GM12878 (cell line): ENCODE results near the gene HSPBP1. TPM values are rescaled to one million over a fixed set of nuclear protein-coding genes. Genes with fewer than 3 reads are reported as not detected.

Experiments used
- ATAC-seq: fragments of 200-7000 bp; cut with Tn5 transposase; 3 replicates; pipeline ENCODE4 v1.9.1; 2020; ENCODE audit warnings: mild to moderate bottlenecking, moderate library complexity
- BruUV-seq: library from RNA; stranded (reverse); fragments of 400-500 nt; replicated peaks from 2 replicates; lab custom pipeline; 2021; lab: Mats Ljungman, UMichigan
- CTCF ChIA-PET: fragments of 300-600 bp; sonication (Branson Sonifier 250); formaldehyde crosslinking; extraction: SDS; loops from one replicate; lab custom pipeline; 2021; ENCODE audit warnings: inconsistent platforms; lab: Yijun Ruan, JAX
- POLR2A ChIA-PET: fragments of 350-600 bp; formaldehyde crosslinking; extraction: SDS; loops from one replicate; lab custom pipeline; 2021; ENCODE audit warnings: inconsistent platforms; lab: Charles Lee
- RAD21 ChIA-PET: fragments of 300-600 bp; sonication (Branson Sonifier 250); formaldehyde crosslinking; loops from one replicate; lab custom pipeline; 2023; ENCODE audit warnings: antibody characterized with exemption; ENCODE audit not compliant: unreplicated experiment; lab: Charles Lee
- SMC1A ChIA-PET: fragments of 300-600 bp; sonication (Branson Sonifier 250); formaldehyde crosslinking; loops from one replicate; lab custom pipeline; 2023; ENCODE audit not compliant: unreplicated experiment, uncharacterized antibody; lab: Charles Lee
- DNase-seq: peaks from one replicate; pipeline ENCODE4 v3.0.0-alpha.2; 2011; ENCODE audit warnings: low read depth, low spot score
- FAIRE-seq: peaks from 3 replicates; lab custom pipeline; 2011; peaks lifted over from hg19 to GRCh38; lab: Jason Lieb, UNC
- H2AFZ ChIP-seq: 2 replicates; pipeline ENCODE4 v1.6.0; 2011; ENCODE audit warnings: low read depth, low read length, control low read depth; ENCODE audit not compliant: control insufficient read depth
- H3K27ac ChIP-seq: 2 replicates; pipeline ENCODE4 v1.5.1; 2011; ENCODE audit warnings: control low read depth; ENCODE audit not compliant: control insufficient read depth, insufficient read depth
- H3K27me3 ChIP-seq, 2 experiments: replicated peaks in 1 of 2; 2 replicates each; pipeline versions ENCODE4 v1.6.0 to v1.6.1; 2011; ENCODE audit warnings: low read length in 1 of 2; ENCODE audit not compliant: control insufficient read depth in 2 of 2, insufficient read depth in 2 of 2
- H3K36me3 ChIP-seq, 2 experiments: 2 replicates each; pipeline ENCODE4 v1.5.1; 2011; ENCODE audit warnings: low read length in 1 of 2; ENCODE audit not compliant: control insufficient read depth in 2 of 2, insufficient read depth in 2 of 2
- H3K4me1 ChIP-seq: 2 replicates; pipeline ENCODE4 v1.6.1; 2011; ENCODE audit warnings: mild to moderate bottlenecking, low read length, moderate library complexity, mixed read lengths; ENCODE audit not compliant: control insufficient read depth, insufficient read depth
- H3K4me2 ChIP-seq: 2 replicates; pipeline ENCODE4 v1.6.0; 2011; ENCODE audit warnings: control low read depth; ENCODE audit not compliant: control insufficient read depth, insufficient read depth
- H3K4me3 ChIP-seq: fragments of 200-600 bp; sonication (generic); 2 replicates; pipeline ENCODE4 v1.5.1; 2016
- H3K79me2 ChIP-seq: 2 replicates; pipeline ENCODE4 v1.6.0; 2011; ENCODE audit warnings: low read length; ENCODE audit not compliant: control insufficient read depth, insufficient read depth
- H3K9ac ChIP-seq: 2 replicates; pipeline ENCODE4 v1.8.0; 2011; ENCODE audit warnings: low read length, control low read depth, mixed read lengths; ENCODE audit not compliant: control insufficient read depth, insufficient read depth
- H3K9me3 ChIP-seq: replicated peaks from 3 replicates; pipeline ENCODE4 v1.5.1; 2011; ENCODE audit warnings: mild to moderate bottlenecking, low read length; ENCODE audit not compliant: control insufficient read depth, insufficient read depth
- H4K20me1 ChIP-seq: 2 replicates; pipeline ENCODE4 v1.6.0; 2011; ENCODE audit not compliant: control insufficient read depth, insufficient read depth
- BACH1 ChIP-seq: fragments of 450-650 bp; IDR thresholded peaks from 2 replicates; pipeline ENCODE4 v1.6.1; 2017; ENCODE audit warnings: mild to moderate bottlenecking, borderline replicate concordance
- GATAD2B ChIP-seq: fragments of 450-650 bp; conservative IDR thresholded peaks from 2 replicates; pipeline ENCODE4 v1.6.1; 2017; ENCODE audit warnings: low read depth, mild to moderate bottlenecking, moderate library complexity
- NR2C1 ChIP-seq: fragments of 450-650 bp; IDR thresholded peaks from 2 replicates; pipeline ENCODE4 v1.6.1; 2017; ENCODE audit warnings: antibody characterized with exemption, mild to moderate bottlenecking, moderate library complexity
- NR2F1 ChIP-seq: fragments of 450-650 bp; conservative IDR thresholded peaks from 2 replicates; pipeline ENCODE4 v1.6.1; 2017; ENCODE audit warnings: mild to moderate bottlenecking
- POLR2AphosphoS2 ChIP-seq: IDR thresholded peaks from 2 replicates; pipeline ENCODE4 v1.6.1; 2011; ENCODE audit warnings: low read depth, mild to moderate bottlenecking, low read length, improper control_type of control experiment, moderate library complexity
- POU2F2 ChIP-seq: IDR thresholded peaks from 3 replicates; pipeline ENCODE4 v1.6.1; 2011; ENCODE audit warnings: low read depth, mild to moderate bottlenecking, low read length, borderline replicate concordance
- RBBP5 ChIP-seq: fragments of 200-600 bp; sonication (generic); conservative IDR thresholded peaks from 2 replicates; pipeline ENCODE4 v1.6.1; 2016
- SMC3 ChIP-seq: IDR thresholded peaks from 2 replicates; pipeline ENCODE4 v1.6.1; 2011; ENCODE audit warnings: low read length, improper control_type of control experiment, borderline replicate concordance
- TBL1XR1 ChIP-seq: IDR thresholded peaks from 2 replicates; pipeline ENCODE4 v1.6.1; 2012; ENCODE audit warnings: low read depth, low read length, improper control_type of control experiment
- ZNF207 ChIP-seq: fragments of 450-650 bp; IDR thresholded peaks from 2 replicates; pipeline ENCODE4 v1.6.1; 2014; ENCODE audit warnings: antibody characterized with exemption, mild to moderate bottlenecking, borderline replicate concordance
- ZNF384 ChIP-seq: IDR thresholded peaks from 2 replicates; pipeline ENCODE4 v1.6.1; 2012; ENCODE audit warnings: low read depth, mild to moderate bottlenecking, low read length, improper control_type of control experiment, borderline replicate concordance
- ZNF622 ChIP-seq: fragments of 450-650 bp; IDR thresholded peaks from 2 replicates; pipeline ENCODE4 v1.6.1; 2017; ENCODE audit warnings: mild to moderate bottlenecking, inconsistent platforms
- WGBS: methylation state at CpG from one replicate; pipeline ENCODE4 v1.1.6; 2016; ENCODE audit warnings: low lambda C conversion rate; ENCODE audit not compliant: insufficient replicate concordance, insufficient coverage; ENCODE audit errors: missing lambda C conversion rate; 5-methylcytosine and 5-hydroxymethylcytosine counted together
- in situ Hi-C: fragments of 300-500 bp; cut with MboI; formaldehyde crosslinking; loops from 9 replicates; pipeline ENCODE4 v1.14.3; 2018; ENCODE audit warnings: mixed read lengths
- intact Hi-C: fragments of 100-400 bp; cut with micrococcal nuclease; formaldehyde crosslinking; loops from one replicate; pipeline ENCODE4 v1.14.2; 2022; ENCODE audit not compliant: unreplicated experiment
- polyA plus RNA-seq, 11 experiments: library from polyadenylated mRNA; depleted of rRNA in 4 of 11; unstranded in 6 of 11; stranded (reverse) in 5 of 11; fragments of >200 nt; fragmentation: Nextera tagmentation in 4 of 11; fragmentation: Illumina TruSeq in 1 of 11; extraction: Ambion mirVana in 4 of 11; extraction: Trizol in 1 of 11; gene quantifications; 1 replicate in 1 of 11; 2 replicates in 10 of 11; pipeline versions ENCODE4 v1.2.1 to v1.2.3, GENCODE V29; 2011 to 2016; ENCODE audit warnings: inconsistent platforms in 2 of 11, missing spikeins in 2 of 11, low read depth in 1 of 11
- total RNA-seq, 4 experiments: library from RNA; depleted of rRNA in 3 of 4; stranded (reverse); fragments of >200 nt in 3 of 4; fragmentation: Illumina TruSeq in 1 of 4; extraction: Trizol in 1 of 4; gene quantifications; 2 replicates each; pipeline versions ENCODE4 v1.2.1 to v1.2.3, GENCODE V29; 2013 to 2021
- TF ChIP-seq, protein P1 (sequence below): fragments of 450-650 bp; conservative IDR thresholded peaks from 2 replicates; pipeline ENCODE4 v1.6.1; 2017; ENCODE audit warnings: mild to moderate bottlenecking, moderate library complexity
- TF ChIP-seq, protein P2 (sequence below): fragments of 450-650 bp; IDR thresholded peaks from 2 replicates; pipeline ENCODE4 v1.6.1; 2017; ENCODE audit warnings: low read depth, mild to moderate bottlenecking, moderate library complexity
- TF ChIP-seq, protein P3 (sequence below): IDR thresholded peaks from 2 replicates; pipeline ENCODE4 v1.6.1; 2012; ENCODE audit warnings: mild to moderate bottlenecking, low read depth, low read length

Gene HSPBP1
- total and polyA plus RNA-seq, 10 of the 15 experiments (the other 5 are each of a cell fraction or from before 2014, with no cell fraction given), result 0.18 to 83.3 (median 23.0) TPM

DNA sequence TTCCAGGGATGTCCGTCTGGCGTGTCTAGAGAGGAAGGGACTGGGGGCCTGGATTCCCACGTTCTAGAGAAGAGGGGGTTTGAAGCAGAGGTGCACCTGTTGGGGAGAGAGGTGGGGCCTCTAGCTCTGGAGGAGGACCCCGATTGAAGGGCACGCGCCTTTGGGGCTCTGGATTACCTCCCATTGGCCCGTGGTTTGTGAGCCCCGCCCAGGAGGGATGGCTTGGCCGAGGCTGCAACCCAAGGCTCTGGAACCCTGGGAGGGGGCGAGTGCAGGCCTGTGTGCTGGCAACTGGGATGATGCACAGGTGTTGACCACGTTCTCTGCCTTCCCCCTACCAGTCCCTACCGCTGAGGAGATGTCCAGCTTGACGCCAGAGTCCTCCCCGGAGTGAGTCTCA, 25.1 kb upstream of the HSPBP1 start:
- in situ Hi-C loops, result no loop called here
- Histone ChIP-seq H3K27me3 (no peaks in the 10 kb centered on the region), H3K36me3 (no peaks in the 10 kb centered on the region), H3K4me1 (peaks cover 3% of the 10 kb centered on the region; the same call in 1 of the 2 replicates), H3K9me3 (no peaks in the 10 kb centered on the region), H2AFZ (no peak overlapping the region), H3K27ac (no peak overlapping the region), H4K20me1 (no peaks in the 10 kb centered on the region; the same call in 1 of the 2 replicates), H3K9ac (no peak overlapping the region), H3K79me2 (no peaks in the 10 kb centered on the region), H3K4me3 (no peak overlapping the region), H3K4me2 (no peak overlapping the region)
- RAD21 ChIA-PET, result no interaction called here
- SMC1A ChIA-PET, result no interaction called here
- ATAC-seq (no peak), FAIRE-seq (no peak), DNase-seq (no peak)
- POLR2A ChIA-PET, result interaction anchor here (0.5 kb wide), 1 partner anchor 34 kb away, joined by 6 read pairs; no protein-coding TSS in a partner anchor
- no peak for TF ChIP-seq ZNF207
- TF ChIP-seq TBL1XR1, result no peak
- TF ChIP-seq BACH1, result no peak
- TF ChIP-seq, protein P1, sequence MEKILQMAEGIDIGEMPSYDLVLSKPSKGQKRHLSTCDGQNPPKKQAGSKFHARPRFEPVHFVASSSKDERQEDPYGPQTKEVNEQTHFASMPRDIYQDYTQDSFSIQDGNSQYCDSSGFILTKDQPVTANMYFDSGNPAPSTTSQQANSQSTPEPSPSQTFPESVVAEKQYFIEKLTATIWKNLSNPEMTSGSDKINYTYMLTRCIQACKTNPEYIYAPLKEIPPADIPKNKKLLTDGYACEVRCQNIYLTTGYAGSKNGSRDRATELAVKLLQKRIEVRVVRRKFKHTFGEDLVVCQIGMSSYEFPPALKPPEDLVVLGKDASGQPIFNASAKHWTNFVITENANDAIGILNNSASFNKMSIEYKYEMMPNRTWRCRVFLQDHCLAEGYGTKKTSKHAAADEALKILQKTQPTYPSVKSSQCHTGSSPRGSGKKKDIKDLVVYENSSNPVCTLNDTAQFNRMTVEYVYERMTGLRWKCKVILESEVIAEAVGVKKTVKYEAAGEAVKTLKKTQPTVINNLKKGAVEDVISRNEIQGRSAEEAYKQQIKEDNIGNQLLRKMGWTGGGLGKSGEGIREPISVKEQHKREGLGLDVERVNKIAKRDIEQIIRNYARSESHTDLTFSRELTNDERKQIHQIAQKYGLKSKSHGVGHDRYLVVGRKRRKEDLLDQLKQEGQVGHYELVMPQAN, result no peak
- TF ChIP-seq, protein P2, sequence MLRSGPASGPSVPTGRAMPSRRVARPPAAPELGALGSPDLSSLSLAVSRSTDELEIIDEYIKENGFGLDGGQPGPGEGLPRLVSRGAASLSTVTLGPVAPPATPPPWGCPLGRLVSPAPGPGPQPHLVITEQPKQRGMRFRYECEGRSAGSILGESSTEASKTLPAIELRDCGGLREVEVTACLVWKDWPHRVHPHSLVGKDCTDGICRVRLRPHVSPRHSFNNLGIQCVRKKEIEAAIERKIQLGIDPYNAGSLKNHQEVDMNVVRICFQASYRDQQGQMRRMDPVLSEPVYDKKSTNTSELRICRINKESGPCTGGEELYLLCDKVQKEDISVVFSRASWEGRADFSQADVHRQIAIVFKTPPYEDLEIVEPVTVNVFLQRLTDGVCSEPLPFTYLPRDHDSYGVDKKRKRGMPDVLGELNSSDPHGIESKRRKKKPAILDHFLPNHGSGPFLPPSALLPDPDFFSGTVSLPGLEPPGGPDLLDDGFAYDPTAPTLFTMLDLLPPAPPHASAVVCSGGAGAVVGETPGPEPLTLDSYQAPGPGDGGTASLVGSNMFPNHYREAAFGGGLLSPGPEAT, result no peak
- TF ChIP-seq ZNF622, result no peak
- TF ChIP-seq RBBP5, result no peak
- TF ChIP-seq, protein P3, sequence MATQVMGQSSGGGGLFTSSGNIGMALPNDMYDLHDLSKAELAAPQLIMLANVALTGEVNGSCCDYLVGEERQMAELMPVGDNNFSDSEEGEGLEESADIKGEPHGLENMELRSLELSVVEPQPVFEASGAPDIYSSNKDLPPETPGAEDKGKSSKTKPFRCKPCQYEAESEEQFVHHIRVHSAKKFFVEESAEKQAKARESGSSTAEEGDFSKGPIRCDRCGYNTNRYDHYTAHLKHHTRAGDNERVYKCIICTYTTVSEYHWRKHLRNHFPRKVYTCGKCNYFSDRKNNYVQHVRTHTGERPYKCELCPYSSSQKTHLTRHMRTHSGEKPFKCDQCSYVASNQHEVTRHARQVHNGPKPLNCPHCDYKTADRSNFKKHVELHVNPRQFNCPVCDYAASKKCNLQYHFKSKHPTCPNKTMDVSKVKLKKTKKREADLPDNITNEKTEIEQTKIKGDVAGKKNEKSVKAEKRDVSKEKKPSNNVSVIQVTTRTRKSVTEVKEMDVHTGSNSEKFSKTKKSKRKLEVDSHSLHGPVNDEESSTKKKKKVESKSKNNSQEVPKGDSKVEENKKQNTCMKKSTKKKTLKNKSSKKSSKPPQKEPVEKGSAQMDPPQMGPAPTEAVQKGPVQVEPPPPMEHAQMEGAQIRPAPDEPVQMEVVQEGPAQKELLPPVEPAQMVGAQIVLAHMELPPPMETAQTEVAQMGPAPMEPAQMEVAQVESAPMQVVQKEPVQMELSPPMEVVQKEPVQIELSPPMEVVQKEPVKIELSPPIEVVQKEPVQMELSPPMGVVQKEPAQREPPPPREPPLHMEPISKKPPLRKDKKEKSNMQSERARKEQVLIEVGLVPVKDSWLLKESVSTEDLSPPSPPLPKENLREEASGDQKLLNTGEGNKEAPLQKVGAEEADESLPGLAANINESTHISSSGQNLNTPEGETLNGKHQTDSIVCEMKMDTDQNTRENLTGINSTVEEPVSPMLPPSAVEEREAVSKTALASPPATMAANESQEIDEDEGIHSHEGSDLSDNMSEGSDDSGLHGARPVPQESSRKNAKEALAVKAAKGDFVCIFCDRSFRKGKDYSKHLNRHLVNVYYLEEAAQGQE, result no peak
- TF ChIP-seq SMC3, result no peak
- TF ChIP-seq NR2F1, result no peak
- no peak for TF ChIP-seq ZNF384
- TF ChIP-seq NR2C1, result no peak
- no peak for TF ChIP-seq POLR2AphosphoS2
- no peak for TF ChIP-seq GATAD2B
- no peak for TF ChIP-seq POU2F2
- CTCF ChIA-PET, result no interaction called here
- no TSS peak for BruUV-seq
- WGBS, result 50% methylated on average over 14 of the region's 14 CpGs
- intact Hi-C loops, result loop anchor here (5.0 kb wide), 1 partner anchor 77 kb away; the partner anchor contains the start of gene TMEM238
